H1 (cell line): ENCODE measurements around the gene CEP104.

ENCODE experiments used
- CHD2 ChIP-seq: IDR thresholded peaks from 2 replicates; pipeline ENCODE4 v1.6.1; 2012; ENCODE audit warnings: low read length, improper control_type of control experiment
- EZH2 ChIP-seq: fragments of 200-600 bp; sonication (generic); IDR thresholded peaks from 2 replicates; pipeline ENCODE4 v1.7.1; 2012; ENCODE audit warnings: low read depth, mild to moderate bottlenecking, moderate library complexity, low read length, inconsistent platforms; ENCODE audit not compliant: severe bottlenecking
- FOSL1 ChIP-seq: IDR thresholded peaks from 2 replicates; pipeline ENCODE4 v1.6.1; 2011; ENCODE audit warnings: mild to moderate bottlenecking, low read depth, low read length, moderate library complexity; ENCODE audit not compliant: insufficient read depth
- RBBP5 ChIP-seq: IDR thresholded peaks from 2 replicates; pipeline ENCODE4 v1.7.1; 2012; ENCODE audit warnings: low read depth, mild to moderate bottlenecking, inconsistent platforms, low read length, moderate library complexity, borderline replicate concordance
- TF ChIP-seq, protein P1 (sequence below): IDR thresholded peaks from 2 replicates; pipeline ENCODE4 v1.6.1; 2012; ENCODE audit warnings: inconsistent platforms

DNA sequence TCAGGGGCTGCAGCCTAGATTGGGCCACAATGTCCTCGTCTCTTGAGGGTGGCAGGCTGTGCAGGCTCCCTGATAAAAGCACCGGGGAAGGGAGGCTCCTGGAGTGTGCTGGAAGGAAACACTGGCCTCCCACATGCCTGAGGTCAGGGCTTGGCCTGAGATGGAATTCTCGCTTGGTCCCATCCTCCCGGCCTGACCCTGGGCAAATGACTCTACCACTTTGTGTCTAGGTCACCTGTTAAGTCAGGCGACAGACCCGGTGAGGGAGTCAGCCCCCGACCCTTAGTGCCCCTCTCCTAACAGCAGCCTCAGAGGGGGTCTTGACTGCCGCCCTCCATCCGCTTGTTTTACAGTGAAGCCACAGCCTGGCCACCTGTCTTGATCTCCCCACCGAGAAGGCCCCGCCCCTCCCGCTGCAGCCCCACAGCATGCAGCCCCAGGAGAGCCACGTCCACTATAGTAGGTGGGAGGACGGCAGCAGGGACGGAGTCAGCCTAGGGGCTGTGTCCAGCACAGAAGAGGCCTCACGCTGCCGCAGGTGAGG lies 82.0 kb downstream of the CEP104 start:
- TF ChIP-seq FOSL1 (no peak), RBBP5 (no peak), EZH2 (no peak), CHD2 (no peak)
- TF ChIP-seq, protein P1, sequence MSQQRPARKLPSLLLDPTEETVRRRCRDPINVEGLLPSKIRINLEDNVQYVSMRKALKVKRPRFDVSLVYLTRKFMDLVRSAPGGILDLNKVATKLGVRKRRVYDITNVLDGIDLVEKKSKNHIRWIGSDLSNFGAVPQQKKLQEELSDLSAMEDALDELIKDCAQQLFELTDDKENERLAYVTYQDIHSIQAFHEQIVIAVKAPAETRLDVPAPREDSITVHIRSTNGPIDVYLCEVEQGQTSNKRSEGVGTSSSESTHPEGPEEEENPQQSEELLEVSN, result no peak
